GM21423 (cell line): ENCODE data around the gene SEMA3A.
A peak's percentile ranks its signal among the peaks of the same experiment; 100 is the strongest.

Source experiments
- ATAC-seq: cut with Tn5 transposase; IDR thresholded peaks from one replicate; pipeline ENCODE4 v1.9.1; 2021; ENCODE audit warnings: mild to moderate bottlenecking, moderate library complexity; ENCODE audit not compliant: unreplicated experiment

SEMA3A gene

GRCh38 chr7:83947260-83947659 lies 247.3 kb downstream of the SEMA3A start:
- no peak for ATAC-seq

GRCh38 chr7:83946801-83947200 lies 247.8 kb downstream of the SEMA3A start:
- ATAC-seq = no peak

GRCh38 chr7:83941300-83941699 lies 253.3 kb downstream of the SEMA3A start:
- no peak for ATAC-seq

GRCh38 chr7:83937930-83938329 lies 256.7 kb downstream of the SEMA3A start:
- ATAC-seq = no peak

GRCh38 chr7:83936056-83936708 lies 258.4 kb downstream of the SEMA3A start:
- ATAC-seq = peak; percentile 74

GRCh38 chr7:83934118-83934734 lies 260.4 kb downstream of the SEMA3A start:
- ATAC-seq = no peak

GRCh38 chr7:83931968-83932367 lies 262.6 kb downstream of the SEMA3A start:
- ATAC-seq = no peak

GRCh38 chr7:83930262-83930661 lies 264.3 kb downstream of the SEMA3A start:
- ATAC-seq = no peak

GRCh38 chr7:83925860-83926259 lies 268.7 kb downstream of the SEMA3A start:
- no peak for ATAC-seq

GRCh38 chr7:83921941-83922607 lies 272.5 kb downstream of the SEMA3A start:
- ATAC-seq = no peak

- no peak for ATAC-seq
Observed at GRCh38 chr7:83921271-83921940, 273.2 kb downstream of the SEMA3A start.

- no peak for ATAC-seq
Observed at GRCh38 chr7:83918142-83918541, 276.4 kb downstream of the SEMA3A start.

- no peak for ATAC-seq
Observed at GRCh38 chr7:83913174-83913573, 281.4 kb downstream of the SEMA3A start.

GRCh38 chr7:83908526-83908925 lies 286.1 kb downstream of the SEMA3A start:
- ATAC-seq = no peak
